HG03280 (cell line): ENCODE results near the gene RGS9.

ENCODE experiments used
- ATAC-seq: cut with Tn5 transposase; IDR thresholded peaks from one replicate; pipeline ENCODE4 v1.9.1; 2021; ENCODE audit warnings: mild to moderate bottlenecking, moderate library complexity; ENCODE audit not compliant: unreplicated experiment

RGS9 gene

GRCh38 chr17:65243838-65244625 lies 106.9 kb downstream of the RGS9 start:
- no peak for ATAC-seq

DNA sequence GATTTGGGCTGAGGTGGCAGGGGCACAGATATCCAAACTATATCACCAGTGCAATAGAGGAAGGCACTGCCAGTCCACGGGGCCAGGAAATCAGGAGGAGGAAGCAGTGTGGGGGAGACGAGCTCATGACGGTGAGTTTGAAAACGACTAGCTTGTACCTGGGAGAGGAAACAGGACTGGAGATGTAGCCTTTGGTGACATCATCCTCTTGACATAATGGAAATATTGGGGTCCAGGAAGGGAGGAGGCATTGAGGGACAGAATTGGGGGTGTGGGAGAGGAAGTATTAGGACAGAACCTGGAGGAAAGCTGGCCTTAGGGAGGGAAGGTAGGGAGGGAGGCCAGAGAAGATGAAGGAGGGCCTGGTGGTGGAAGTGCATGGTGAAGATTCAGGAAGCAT lies 109.1 kb downstream of the RGS9 start:
- ATAC-seq, result no peak

- ATAC-seq, result no peak
These were observed 112.6 kb downstream of the RGS9 start for GRCh38 chr17:65249774-65250173.

- no peak for ATAC-seq
These were observed 117.0 kb downstream of the RGS9 start for GRCh38 chr17:65254166-65254565.

DNA sequence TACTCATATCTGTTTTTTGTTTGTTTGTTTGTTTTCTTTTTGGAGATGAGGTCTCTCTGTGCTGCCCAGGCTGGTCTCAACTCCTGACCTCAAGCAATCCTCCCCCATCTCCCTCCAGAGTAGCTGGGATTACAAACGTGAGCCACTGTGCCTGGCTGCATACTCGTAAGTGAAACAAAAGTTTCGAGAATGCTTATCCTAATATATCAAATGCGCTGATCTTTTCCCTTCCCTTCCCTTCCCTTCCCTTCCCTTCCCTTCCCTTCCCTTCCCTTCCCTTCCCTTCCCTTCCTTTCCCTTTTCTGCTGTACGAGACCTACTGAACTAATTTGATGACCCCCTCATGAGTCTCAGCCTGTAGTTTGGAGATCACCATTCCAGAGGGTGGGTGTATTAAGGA lies 122.1 kb downstream of the RGS9 start:
- ATAC-seq, result no peak

DNA sequence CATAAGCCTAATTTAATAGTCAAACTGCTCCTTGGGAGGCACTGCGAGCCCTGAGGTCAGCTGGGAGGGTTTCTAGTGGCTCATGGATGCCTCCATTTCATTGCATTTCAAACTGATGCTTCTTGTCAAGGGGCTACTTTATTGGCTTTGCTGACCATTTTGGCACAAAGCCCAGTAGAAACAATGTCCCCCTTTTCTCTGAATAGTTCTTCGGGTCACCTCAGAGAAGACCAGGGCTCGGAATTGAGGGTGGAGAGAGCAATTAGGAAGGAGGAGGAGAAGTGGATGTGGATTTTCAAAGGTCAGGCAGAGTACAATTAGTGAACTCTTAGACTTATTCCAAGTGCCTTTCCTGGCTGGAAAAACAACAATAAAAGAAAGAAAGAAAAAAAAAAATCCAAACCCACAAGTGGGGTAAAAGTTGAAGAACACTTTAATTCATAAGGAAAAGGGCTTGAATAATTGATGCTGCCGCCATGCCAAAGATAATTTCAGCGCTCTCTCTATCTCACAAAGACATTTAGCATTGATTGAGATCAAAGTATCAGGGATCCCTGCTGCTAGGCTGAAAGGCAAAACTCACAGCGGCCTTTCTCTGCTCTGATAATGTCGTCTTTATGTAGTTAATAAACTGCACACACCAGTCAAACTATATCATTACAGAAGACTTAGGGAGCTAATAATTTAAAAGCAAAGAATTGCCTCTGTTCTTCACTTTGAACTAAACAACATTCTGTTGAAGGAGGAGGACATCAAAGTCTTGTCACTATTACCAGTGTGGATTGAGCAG lies 122.7 kb downstream of the RGS9 start:
- no peak for ATAC-seq

GRCh38 chr17:65260626-65261025 lies 123.5 kb downstream of the RGS9 start:
- ATAC-seq, result no peak

- ATAC-seq, result no peak
These were observed 124.0 kb downstream of the RGS9 start for GRCh38 chr17:65261152-65261551.

- ATAC-seq, result no peak
These were observed 124.8 kb downstream of the RGS9 start for GRCh38 chr17:65261682-65262636.

DNA sequence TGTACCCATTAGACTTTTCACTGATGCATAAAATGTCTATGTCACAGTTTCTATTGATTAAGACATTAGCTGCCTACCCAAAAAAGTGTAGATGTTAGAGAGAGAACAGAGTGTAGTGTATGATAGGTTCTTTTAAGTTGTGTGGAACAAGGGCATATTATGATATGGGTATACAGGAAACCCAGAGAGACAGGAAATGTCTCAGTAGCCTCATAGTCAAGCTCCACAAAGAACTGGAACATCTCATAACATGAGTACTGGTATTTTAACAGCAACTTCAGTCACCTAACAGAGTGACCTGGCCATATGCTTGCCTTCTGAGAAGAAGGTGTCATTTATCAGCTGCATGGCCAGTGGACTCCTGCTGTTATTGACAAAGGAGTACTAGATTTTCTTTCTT lies 128.1 kb downstream of the RGS9 start:
- ATAC-seq, result no peak

DNA sequence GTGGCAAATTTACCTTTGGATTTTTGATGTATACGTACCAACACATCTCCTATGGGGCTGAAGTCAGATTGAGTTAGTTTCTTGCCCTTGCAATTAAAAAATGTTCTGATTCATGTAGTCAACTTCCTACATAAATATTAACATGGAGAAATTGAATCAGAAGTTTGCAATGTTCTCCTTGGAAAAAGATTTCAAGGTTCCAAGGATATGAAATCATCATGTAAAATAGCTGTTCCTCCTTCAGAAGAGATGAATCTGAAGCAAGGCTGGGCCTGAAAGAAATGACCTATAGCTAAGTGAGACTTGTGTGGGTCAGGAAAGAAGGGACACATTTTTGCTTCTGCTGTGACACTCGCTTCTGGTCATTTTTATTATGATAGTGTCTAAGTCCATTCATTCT lies 131.7 kb downstream of the RGS9 start:
- ATAC-seq, result no peak

DNA sequence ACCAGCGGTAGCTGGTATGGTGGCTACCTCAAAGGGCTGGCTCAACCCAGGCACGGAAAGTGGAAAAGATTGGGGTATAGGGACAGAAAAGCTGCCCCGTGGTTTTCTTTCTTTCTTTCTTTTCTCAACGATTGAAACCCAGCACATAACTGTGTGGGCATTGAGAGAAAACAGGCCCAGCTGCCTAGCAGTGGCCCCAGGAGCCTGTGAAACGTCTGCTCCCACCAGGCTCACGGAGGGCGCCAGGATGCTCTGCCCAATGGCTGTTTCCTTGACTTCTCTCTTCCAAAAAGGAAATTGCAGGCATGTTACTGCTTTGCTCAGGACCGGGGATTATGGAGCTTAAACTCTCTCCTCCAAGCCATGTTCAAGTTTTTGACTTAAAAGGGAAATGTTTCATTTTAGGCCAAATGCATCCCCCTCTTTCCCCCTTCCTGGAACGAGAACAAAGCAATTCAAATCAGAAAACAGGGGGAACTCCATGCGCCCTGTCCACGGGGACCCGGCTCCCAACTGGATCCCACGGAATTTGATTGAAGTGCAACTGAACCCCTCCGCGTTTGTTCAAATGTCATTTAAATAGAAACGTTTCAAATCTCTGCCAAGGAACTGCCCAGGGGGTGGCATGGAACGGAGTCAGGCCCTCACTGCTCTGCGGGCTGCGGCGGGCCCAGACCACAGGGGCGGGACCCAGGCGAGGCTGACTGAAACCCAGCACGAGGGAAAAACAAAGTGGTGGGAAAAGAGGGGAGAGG lies 133.5 kb downstream of the RGS9 start:
- ATAC-seq, result no peak

GRCh38 chr17:65271296-65271695 lies 134.1 kb downstream of the RGS9 start:
- ATAC-seq, result no peak
